CD14-positive monocyte (primary cell): ENCODE measurements around the gene C3orf49. TPM values are rescaled to one million over a fixed set of nuclear protein-coding genes. Genes with fewer than 3 reads are reported as not detected.

Experiments
- DNase-seq, 3 donors: peaks; one replicate each; pipeline ENCODE4 v3.0.0-alpha.2; 2011 to 2022
- H2AFZ ChIP-seq: 2 replicates; pipeline ENCODE4 v1.6.0; 2012; ENCODE audit warnings: mild to moderate bottlenecking, low read depth, low read length, inconsistent platforms; ENCODE audit not compliant: insufficient read depth, poor library complexity, severe bottlenecking
- H3K27ac ChIP-seq, 2 donors: 1 replicate in 1 of 2; 2 replicates in 1 of 2; pipeline ENCODE4 v1.5.1; 2012 to 2013; ENCODE audit warnings: low read length in 2 of 2, control low read depth in 1 of 2, inconsistent platforms in 1 of 2, low read depth in 1 of 2, mild to moderate bottlenecking in 1 of 2
- H3K27me3 ChIP-seq, 2 donors: one replicate each; pipeline versions ENCODE4 v1.6.0 to v1.6.1; 2011 to 2013; ENCODE audit warnings: low read length in 2 of 2; ENCODE audit not compliant: control insufficient read depth in 2 of 2, insufficient read depth in 2 of 2
- H3K36me3 ChIP-seq, 2 donors: replicated peaks in 1 of 2; 1 replicate in 1 of 2; 2 replicates in 1 of 2; pipeline versions ENCODE4 v1.5.1 to v1.6.1; 2012 to 2013; ENCODE audit warnings: low read length in 2 of 2, control low read depth in 1 of 2, inconsistent platforms in 1 of 2, mild to moderate bottlenecking in 1 of 2; ENCODE audit not compliant: insufficient read depth in 2 of 2, control insufficient read depth in 1 of 2
- H3K4me1 ChIP-seq, 2 donors: 1 replicate in 1 of 2; 2 replicates in 1 of 2; pipeline versions ENCODE4 v1.5.1 to v1.6.1; 2012 to 2013; ENCODE audit warnings: low read length in 2 of 2, control low read depth in 1 of 2, inconsistent platforms in 1 of 2, mild to moderate bottlenecking in 1 of 2, moderate library complexity in 1 of 2; ENCODE audit not compliant: insufficient read depth in 2 of 2, control insufficient read depth in 1 of 2
- H3K4me2 ChIP-seq: replicated peaks from 2 replicates; pipeline ENCODE3; 2012; ENCODE audit warnings: low read length, moderate library complexity, mild to moderate bottlenecking; ENCODE audit not compliant: poor library complexity, severe bottlenecking; ENCODE audit errors: extremely low read depth
- H3K4me3 ChIP-seq, 3 experiments: fragments of 200-600 bp in 1 of 3; sonication (generic) in 1 of 3; replicated peaks in 1 of 3; 1 replicate in 2 of 3; 2 replicates in 1 of 3; pipeline ENCODE4 v1.5.1; 2011 to 2013; ENCODE audit warnings: low read length in 3 of 3, mild to moderate bottlenecking in 3 of 3, control low read depth in 2 of 3, low read depth in 2 of 3, inconsistent platforms in 1 of 3, moderate library complexity in 1 of 3
- H3K79me2 ChIP-seq: 2 replicates; pipeline ENCODE4 v1.6.0; 2012; ENCODE audit warnings: mild to moderate bottlenecking, control low read depth, inconsistent platforms, low read length, moderate library complexity; ENCODE audit not compliant: insufficient read depth
- H3K9ac ChIP-seq: 2 replicates; pipeline ENCODE4 v1.6.0; 2017; ENCODE audit warnings: low read length, mild to moderate bottlenecking; ENCODE audit not compliant: insufficient read depth, poor library complexity, severe bottlenecking
- H3K9me3 ChIP-seq, 2 donors: replicated peaks in 1 of 2; 1 replicate in 1 of 2; 2 replicates in 1 of 2; pipeline versions ENCODE4 v1.5.1 to v1.6.1; 2012 to 2013; ENCODE audit warnings: low read length in 2 of 2, control low read depth in 1 of 2; ENCODE audit not compliant: control insufficient read depth in 1 of 2, insufficient read depth in 1 of 2
- H4K20me1 ChIP-seq: 2 replicates; pipeline ENCODE4 v1.6.0; 2012; ENCODE audit warnings: mild to moderate bottlenecking, low read length, control low read depth, moderate library complexity; ENCODE audit not compliant: insufficient read depth
- H3K27ac Mint-ChIP-seq, 7 donors: one replicate each; pipeline ENCODE4 v1.8.0; 2020; ENCODE audit warnings: mild to moderate bottlenecking in 7 of 7, mixed read lengths in 7 of 7, moderate library complexity in 6 of 7, inconsistent platforms in 2 of 7
- H3K27me3 Mint-ChIP-seq, 3 donors: one replicate each; pipeline ENCODE4 v1.8.0; 2021 to 2022; ENCODE audit warnings: low read depth in 3 of 3, mild to moderate bottlenecking in 3 of 3, mixed read lengths in 3 of 3, moderate library complexity in 3 of 3, inconsistent platforms in 1 of 3
- H3K36me3 Mint-ChIP-seq, 2 donors: one replicate each; pipeline ENCODE4 v1.8.0; 2020; ENCODE audit warnings: mixed read lengths in 2 of 2, inconsistent platforms in 1 of 2, mild to moderate bottlenecking in 1 of 2
- H3K4me1 Mint-ChIP-seq: one replicate; pipeline ENCODE4 v1.8.0; 2020; ENCODE audit warnings: mild to moderate bottlenecking, mixed read lengths
- H3K4me3 Mint-ChIP-seq, 2 donors: one replicate each; pipeline ENCODE4 v1.8.0; 2020; ENCODE audit warnings: mild to moderate bottlenecking in 2 of 2, mixed read lengths in 2 of 2, moderate library complexity in 1 of 2
- H3K9me3 Mint-ChIP-seq, 7 donors: one replicate each; pipeline ENCODE4 v1.8.0; 2020 to 2022; ENCODE audit warnings: mixed read lengths in 7 of 7, mild to moderate bottlenecking in 6 of 7, moderate library complexity in 6 of 7, inconsistent platforms in 2 of 7
- WGBS: methylation state at CpG from one replicate; pipeline ENCODE4 v1.1.5; 2013; ENCODE audit warnings: missing lambda C conversion rate; ENCODE audit not compliant: insufficient coverage; 5-methylcytosine and 5-hydroxymethylcytosine counted together
- intact Hi-C, 2 donors: fragments of 100-400 bp; cut with micrococcal nuclease; formaldehyde crosslinking; loops; one replicate each; pipeline versions ENCODE4 v1.15.0 to v1.15.1; 2023
- polyA plus RNA-seq, 3 donors: library from polyadenylated mRNA; depleted of rRNA in 1 of 3; unstranded in 2 of 3; stranded (reverse) in 1 of 3; fragments of 300-500 nt in 2 of 3; fragments of >200 nt in 1 of 3; fragmentation: Illumina TruSeq in 2 of 3; gene quantifications; 1 replicate in 2 of 3; 2 replicates in 1 of 3; pipeline ENCODE4 v1.2.3, GENCODE V29; 2012 to 2021
- TF ChIP-seq, protein P1 (sequence below): fragments of 200-600 bp; IDR thresholded peaks from one replicate; pipeline ENCODE4 v1.8.0; 2022; ENCODE audit warnings: antibody characterized with exemption, mild to moderate bottlenecking

The C3orf49 gene
- polyA plus RNA-seq, 3 donors: not detected

DNA sequence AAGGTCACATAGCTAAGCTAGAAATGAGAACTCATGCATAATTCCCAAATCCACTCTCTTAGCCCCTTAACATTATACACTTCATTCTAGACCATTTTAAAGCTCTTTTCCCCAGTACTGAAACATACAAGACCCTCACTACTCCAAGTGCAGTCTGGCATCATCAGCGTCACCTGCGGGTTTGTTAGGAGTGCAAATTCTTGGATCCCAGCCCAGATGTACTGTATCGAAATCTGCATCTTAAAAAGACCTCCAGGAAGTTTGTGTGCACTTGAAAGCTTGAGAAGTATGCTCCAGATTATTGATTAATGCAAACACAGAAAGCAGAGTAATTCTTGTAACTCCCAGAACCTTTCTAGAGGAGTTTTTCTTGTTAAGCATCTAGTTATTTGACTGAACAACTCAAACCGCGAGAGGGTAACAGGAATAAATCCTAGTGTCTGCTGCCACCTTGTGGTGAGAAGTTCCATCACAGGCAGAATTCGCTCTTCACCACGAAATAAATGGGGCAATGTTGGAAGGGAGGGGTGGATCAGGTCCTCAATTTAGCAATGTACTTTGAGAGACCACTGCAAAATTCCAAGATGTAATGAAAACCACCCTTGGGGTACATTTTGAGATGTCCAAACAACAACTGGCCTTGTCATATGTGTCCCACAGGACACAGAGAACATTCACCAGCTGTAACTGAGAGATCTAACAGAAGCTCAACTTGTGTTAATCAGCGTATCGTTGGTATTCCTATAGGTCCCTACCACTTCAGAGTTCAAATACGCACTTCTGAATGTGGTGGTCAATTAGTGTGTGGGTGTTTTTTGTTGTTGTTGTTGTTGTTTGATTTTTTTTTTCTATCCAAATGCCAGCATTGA is 583 bp upstream of the C3orf49 start:
- H3K36me3 ChIP-seq: no peaks in the 10 kb centered on the region
- no peak overlapping the region for H3K27ac ChIP-seq
- H3K9me3 ChIP-seq: no peaks in the 10 kb centered on the region
- peak; percentile 44 to 72 (median 56) for DNase-seq
- intact Hi-C loops: loop anchor here (5.0 kb wide), 2 partner anchors 466 to 471 kb away; no protein-coding TSS in a partner anchor
- Mint-ChIP-seq H3K27ac (no peak overlapping the region), H3K36me3 (peaks cover 3% of the 10 kb centered on the region in 2 donors), H3K4me3 (no peak overlapping the region), H3K27me3 (peaks cover 0 to 2% (median 0%) of the 10 kb centered on the region in 3 donors), H3K9me3 (no peaks in the 10 kb centered on the region), H3K4me1 (peaks cover 3% of the 10 kb centered on the region)
- TF ChIP-seq, protein P1, sequence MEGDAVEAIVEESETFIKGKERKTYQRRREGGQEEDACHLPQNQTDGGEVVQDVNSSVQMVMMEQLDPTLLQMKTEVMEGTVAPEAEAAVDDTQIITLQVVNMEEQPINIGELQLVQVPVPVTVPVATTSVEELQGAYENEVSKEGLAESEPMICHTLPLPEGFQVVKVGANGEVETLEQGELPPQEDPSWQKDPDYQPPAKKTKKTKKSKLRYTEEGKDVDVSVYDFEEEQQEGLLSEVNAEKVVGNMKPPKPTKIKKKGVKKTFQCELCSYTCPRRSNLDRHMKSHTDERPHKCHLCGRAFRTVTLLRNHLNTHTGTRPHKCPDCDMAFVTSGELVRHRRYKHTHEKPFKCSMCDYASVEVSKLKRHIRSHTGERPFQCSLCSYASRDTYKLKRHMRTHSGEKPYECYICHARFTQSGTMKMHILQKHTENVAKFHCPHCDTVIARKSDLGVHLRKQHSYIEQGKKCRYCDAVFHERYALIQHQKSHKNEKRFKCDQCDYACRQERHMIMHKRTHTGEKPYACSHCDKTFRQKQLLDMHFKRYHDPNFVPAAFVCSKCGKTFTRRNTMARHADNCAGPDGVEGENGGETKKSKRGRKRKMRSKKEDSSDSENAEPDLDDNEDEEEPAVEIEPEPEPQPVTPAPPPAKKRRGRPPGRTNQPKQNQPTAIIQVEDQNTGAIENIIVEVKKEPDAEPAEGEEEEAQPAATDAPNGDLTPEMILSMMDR: peak; percentile 85
- H3K27me3 ChIP-seq: no peaks in the 10 kb centered on the region
- no peak overlapping the region for H2AFZ ChIP-seq
- H3K4me3 ChIP-seq: no peak overlapping the region
- no peak overlapping the region for H3K4me2 ChIP-seq
- no peaks in the 10 kb centered on the region for H3K4me1 ChIP-seq
- 0% methylated on average over 2 of the region's 10 CpGs for WGBS
- H3K9ac ChIP-seq: no peak overlapping the region
- H3K79me2 ChIP-seq: no peaks in the 10 kb centered on the region
- H4K20me1 ChIP-seq: no peaks in the 10 kb centered on the region

DNA sequence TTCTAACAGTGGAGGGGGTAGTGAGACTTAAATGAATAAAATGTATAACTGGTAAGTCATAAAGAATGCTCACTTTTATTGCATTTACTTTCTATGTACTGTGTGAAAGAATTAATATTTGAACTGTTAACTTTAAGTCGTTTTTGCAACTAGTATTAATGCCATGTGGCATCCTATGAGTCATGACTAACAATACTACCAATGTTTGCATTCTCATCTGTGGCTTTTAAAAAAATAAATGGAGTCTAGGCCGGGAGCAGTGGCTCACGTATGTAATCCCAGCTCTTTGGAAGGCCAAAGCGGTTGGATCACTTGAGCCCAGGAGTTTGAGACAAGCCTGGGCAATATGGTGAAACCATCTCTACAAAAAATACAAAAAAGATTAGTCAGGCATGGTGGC is 5.2 kb downstream of the C3orf49 start:
- Histone ChIP-seq H2AFZ (no peak overlapping the region), H3K79me2 (no peaks in the 10 kb centered on the region), H4K20me1 (no peaks in the 10 kb centered on the region), H3K4me2 (no peak overlapping the region), H3K4me1 (no peaks in the 10 kb centered on the region), H3K36me3 (peaks cover 0 to 12% of the 10 kb centered on the region in 2 donors), H3K4me3 (no peak overlapping the region), H3K9me3 (no peaks in the 10 kb centered on the region), H3K9ac (no peak overlapping the region), H3K27me3 (no peaks in the 10 kb centered on the region), H3K27ac (no peak overlapping the region)
- Mint-ChIP-seq H3K27ac (no peak overlapping the region), H3K4me1 (no peaks in the 10 kb centered on the region), H3K27me3 (no peaks in the 10 kb centered on the region), H3K36me3 (peaks cover 7 to 18% of the 10 kb centered on the region in 2 donors), H3K9me3 (no peaks in the 10 kb centered on the region), H3K4me3 (no peak overlapping the region)
- intact Hi-C loops: loop anchor here in 1 of 2 donors (10.0 kb wide), 1 partner anchor 1620 kb away; no protein-coding TSS in a partner anchor
- 96% methylated on average over 3 of the region's 4 CpGs for WGBS
- TF ChIP-seq, protein P1: no peak
- DNase-seq: no peak
